ENCODE data around the gene ATG13.

The ATG13 gene

DNA sequence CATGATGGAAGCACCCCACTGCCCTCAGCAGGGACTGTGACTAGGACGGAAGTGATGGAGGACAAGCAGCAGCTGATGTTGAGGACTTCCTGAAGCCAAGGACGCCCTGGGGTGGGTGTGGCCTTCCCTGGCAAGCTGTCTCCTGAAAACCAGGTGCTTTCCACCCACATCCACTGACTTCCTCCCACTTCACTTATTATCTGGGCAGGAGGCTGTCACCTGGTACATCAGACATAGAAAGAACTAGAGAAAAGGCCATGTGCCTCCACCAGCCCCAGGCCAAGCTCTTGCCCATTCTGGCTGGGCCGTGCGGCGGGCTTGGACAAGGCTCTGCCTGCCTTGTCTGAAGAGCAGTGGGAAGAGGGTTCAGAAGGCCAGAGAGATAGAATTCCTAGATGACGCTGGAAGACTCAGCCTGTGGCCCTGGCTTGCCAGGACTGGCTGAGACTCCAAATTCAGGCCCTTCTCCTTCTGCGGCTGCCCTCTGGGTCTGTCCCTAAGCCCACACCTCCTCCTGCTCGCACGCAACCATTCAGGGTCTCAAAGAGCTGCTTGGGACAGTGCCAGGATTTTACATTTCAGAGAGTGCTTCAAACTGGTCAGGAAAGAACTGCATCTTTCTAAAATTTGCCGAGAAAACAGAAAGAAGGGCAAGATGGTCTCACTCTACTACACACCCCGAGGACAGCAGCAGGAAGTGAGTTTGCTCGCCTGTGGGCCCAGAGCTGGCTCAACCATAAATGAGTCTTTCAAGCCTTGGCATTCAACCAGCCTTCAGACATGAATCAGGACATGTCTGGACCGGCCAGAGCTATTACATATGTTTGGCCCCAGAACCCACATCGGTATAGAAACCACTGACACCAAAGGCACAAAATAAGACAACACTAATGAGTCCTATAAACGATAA lies 69.8 kb downstream of the ATG13 start:
- TF ChIP-seq CTCF (IDR thresholded peaks at IDR 0.05; ENCODE audit: insufficient read depth, missing control alignments): no peak
- FAIRE-seq (no peak), DNase-seq (ENCODE audit: insufficient read length, low spot score) (no peak)

GRCh38 chr11:46690702-46691101 lies 73.3 kb downstream of the ATG13 start:
- FAIRE-seq: no peak
- TF ChIP-seq CTCF (IDR thresholded peaks at IDR 0.05; ENCODE audit: insufficient read depth, missing control alignments): no peak
- DNase-seq (ENCODE audit: insufficient read length, low spot score): no peak

DNA sequence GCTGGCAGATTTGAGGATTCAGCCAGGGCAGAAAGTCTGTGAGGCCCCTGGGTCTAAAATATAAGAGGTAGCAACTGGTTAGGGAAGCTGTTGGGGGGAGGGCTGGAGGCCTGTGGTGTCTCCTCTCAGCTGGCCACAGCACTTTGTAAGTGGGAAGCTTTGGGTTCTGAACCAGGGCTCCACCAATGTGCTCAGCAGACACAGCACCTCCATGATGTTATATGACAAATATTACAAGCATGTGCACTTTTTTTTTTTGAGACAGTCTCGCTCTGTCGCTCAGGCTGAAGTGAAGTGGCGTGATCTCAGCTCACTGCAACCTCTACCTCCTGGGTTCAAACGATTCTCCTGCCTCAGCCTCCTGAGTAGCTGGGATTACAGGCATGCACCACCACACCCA lies 75.1 kb downstream of the ATG13 start:
- DNase-seq (ENCODE audit: insufficient read length, low spot score) (no peak), FAIRE-seq (no peak)
- TF ChIP-seq CTCF (IDR thresholded peaks at IDR 0.05; ENCODE audit: insufficient read depth, missing control alignments): no peak

GRCh38 chr11:46693597-46694012 lies 76.3 kb downstream of the ATG13 start:
- FAIRE-seq (no peak), DNase-seq (ENCODE audit: insufficient read length, low spot score) (no peak)
- no peak for TF ChIP-seq CTCF (IDR thresholded peaks at IDR 0.05; ENCODE audit: insufficient read depth, missing control alignments)

DNA sequence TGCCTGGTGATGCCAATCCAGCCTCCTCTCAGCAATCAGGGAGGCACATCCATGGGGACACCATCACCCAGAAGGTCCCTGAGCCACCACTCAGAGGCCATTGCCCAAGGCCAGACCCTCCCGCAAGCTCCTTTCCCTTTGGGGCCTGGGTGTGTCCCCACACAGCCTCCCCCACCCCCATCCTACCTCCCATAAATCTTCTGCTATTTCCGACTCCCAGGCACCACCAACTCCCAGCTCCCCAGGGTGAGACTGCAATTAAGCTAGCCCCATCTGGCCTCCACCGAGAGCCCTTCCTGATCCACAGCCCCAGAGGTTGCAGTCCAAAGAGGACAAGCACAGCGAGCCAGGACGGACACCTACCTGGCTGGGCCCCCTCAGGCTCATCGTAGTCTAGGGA lies 76.7 kb downstream of the ATG13 start:
- TF ChIP-seq CTCF (IDR thresholded peaks at IDR 0.05; ENCODE audit: insufficient read depth, missing control alignments): no peak
- FAIRE-seq (no peak), DNase-seq (ENCODE audit: insufficient read length, low spot score) (no peak)

GRCh38 chr11:46694607-46695006 lies 77.3 kb downstream of the ATG13 start:
- TF ChIP-seq CTCF (IDR thresholded peaks at IDR 0.05; ENCODE audit: insufficient read depth, missing control alignments): no peak
- DNase-seq (ENCODE audit: insufficient read length, low spot score) (no peak), FAIRE-seq (no peak)

Measured in D721Med (cell line).